Body of pancreas (tissue), 4 donors: Measurements from ENCODE around the gene RDH5. TPM values are rescaled to one million over a fixed set of nuclear protein-coding genes. Genes with fewer than 3 reads are reported as not detected.

ENCODE experiments used
- ATAC-seq: fragments of 150-250 bp; one replicate; pipeline ENCODE4 v1.9.1; 2016
- DNase-seq, 4 donors: peaks; one replicate each; pipeline ENCODE4 v3.0.0-alpha.2; 2019
- H3K27ac ChIP-seq, 4 donors: fragments of 200-600 bp; sonication (generic); 1 replicate in 3 of 4; 2 replicates in 1 of 4; pipeline versions ENCODE4 v1.5.1 to v1.6.1; 2016 to 2019; ENCODE audit warnings: mild to moderate bottlenecking in 1 of 4, mixed read lengths in 1 of 4, moderate library complexity in 1 of 4
- H3K27me3 ChIP-seq, 2 donors: fragments of 200-600 bp; sonication (generic); one replicate each; pipeline ENCODE4 v1.6.0; 2016; ENCODE audit warnings: mild to moderate bottlenecking in 1 of 2
- H3K36me3 ChIP-seq, 2 donors: fragments of 200-600 bp; sonication (generic); replicated peaks in 1 of 2; 2 replicates each; pipeline ENCODE4 v1.5.1; 2016; ENCODE audit warnings: low read depth in 2 of 2; ENCODE audit not compliant: insufficient read depth in 1 of 2
- H3K4me1 ChIP-seq: fragments of 200-600 bp; sonication (generic); one replicate; pipeline ENCODE4 v1.6.0; 2016
- H3K4me3 ChIP-seq, 2 donors: fragments of 200-600 bp; sonication (generic); 1 replicate in 1 of 2; 2 replicates in 1 of 2; pipeline ENCODE4 v1.5.1; 2016 to 2019
- H3K9me3 ChIP-seq, 3 donors: fragments of 200-600 bp; sonication (generic); 1 replicate in 2 of 3; 2 replicates in 1 of 3; pipeline ENCODE4 v1.5.1; 2016
- CTCF ChIP-seq, 7 experiments: fragments of 450-650 bp in 4 of 7; fragments of 200-600 bp in 3 of 7; sonication (generic) in 3 of 7; IDR thresholded peaks; one replicate each; pipeline ENCODE4 v1.5.1; 2016 to 2019; ENCODE audit warnings: antibody characterized with exemption in 7 of 7
- POLR2A ChIP-seq, 3 donors: fragments of 450-650 bp; IDR thresholded peaks; one replicate each; pipeline ENCODE4 v1.6.1; 2016; ENCODE audit warnings: antibody characterized with exemption in 3 of 3, mild to moderate bottlenecking in 2 of 3
- WGBS, 2 donors: methylation state at CpG; one replicate each; pipeline ENCODE4 v1.1.5; 2017; 5-methylcytosine and 5-hydroxymethylcytosine counted together
- intact Hi-C: fragments of 100-400 bp; cut with DNase I; formaldehyde crosslinking; loops from one replicate; pipeline ENCODE4 v1.15.1; 2023
- total RNA-seq, 2 donors: library from RNA; depleted of rRNA; stranded (reverse); fragments of >200 nt; gene quantifications; one replicate each; pipeline ENCODE4 v1.1.0, GENCODE V29; 2016

RDH5 gene
- total RNA-seq, 2 donors from 2014 or later = 4.2 to 20.4 TPM

DNA sequence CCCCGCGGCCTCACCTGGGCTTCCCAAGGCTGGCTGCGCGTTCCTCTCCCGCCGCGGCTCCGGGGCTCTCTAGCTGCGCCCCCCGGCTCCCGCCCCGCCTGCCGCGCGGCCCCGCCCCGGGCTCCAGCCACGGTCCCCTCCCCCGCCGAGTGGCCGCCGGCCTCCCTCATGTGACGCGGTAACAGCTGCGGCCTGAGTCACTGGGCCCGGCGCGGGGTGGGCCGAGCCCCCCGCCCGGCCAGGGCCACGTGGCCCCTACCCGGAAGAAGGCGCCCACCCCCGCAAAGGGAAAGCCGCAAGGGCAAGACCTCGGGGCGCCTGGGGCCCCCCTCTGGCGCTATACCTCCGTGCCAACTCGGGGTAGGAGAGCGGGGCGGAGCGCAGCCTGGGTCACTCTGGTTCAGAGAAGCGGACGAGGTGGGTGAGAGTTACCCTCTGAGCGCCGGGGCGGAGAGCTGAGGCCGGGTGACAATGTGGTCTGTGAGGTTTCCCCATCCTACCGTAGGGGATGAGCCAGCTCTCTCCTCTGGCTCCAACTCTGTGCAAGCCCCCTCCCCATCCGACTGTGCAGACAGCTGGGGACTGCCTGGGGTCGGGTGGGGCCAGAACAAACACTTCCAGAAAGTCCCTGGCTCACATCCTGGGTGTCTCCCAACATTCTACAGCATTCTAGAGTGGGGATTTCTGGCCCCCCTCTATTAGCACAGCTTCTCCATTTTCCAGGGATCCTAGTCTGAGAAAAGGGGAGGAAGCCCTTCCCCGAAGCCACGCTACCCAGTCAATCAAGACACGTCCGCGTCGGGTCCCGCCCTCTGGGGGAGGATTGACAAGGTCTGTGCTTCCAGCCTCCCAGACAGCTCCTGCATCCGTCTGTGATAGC, 9.0 kb downstream of the RDH5 start, which contains the start of gene CD63:
Gene CD63, minus strand, starts transcription at position 71 of the 880 bp plus-strand sequence. CDS start 668 bp downstream, outside the sequence.
- 0% methylated on average over 1 to 31 of the region's 61 CpGs for WGBS, 2 donors
- TF ChIP-seq CTCF (IDR thresholded peaks at IDR 0.05) (no peak), POLR2A (IDR thresholded peaks at IDR 0.05) (peak; percentile 68 to 85 (median 79))
- H3K4me3 ChIP-seq = peak within 1 kb of the TSS; percentile 31 to 77
- no peaks in the 10 kb centered on the region for H3K9me3 ChIP-seq
- H3K36me3 ChIP-seq = peaks cover 0 to 7% of the 10 kb centered on the region in 2 donors
- DNase-seq (peak; percentile 87 to 93 (median 91)), ATAC-seq (peak; percentile 84)
- intact Hi-C loops = no loop called here
- peaks cover 46% of the 10 kb centered on the region for H3K4me1 ChIP-seq
- no peaks in the 10 kb centered on the region for H3K27me3 ChIP-seq
- H3K27ac ChIP-seq = peak within 1 kb of the TSS; percentile 90 to 96 (median 95)

GRCh38 chr12:55729819-55730818, 9.9 kb downstream of the RDH5 start:
- H3K36me3 ChIP-seq = peaks cover 0 to 7% of the 10 kb centered on the region in 2 donors
- ATAC-seq = no peak

DNA sequence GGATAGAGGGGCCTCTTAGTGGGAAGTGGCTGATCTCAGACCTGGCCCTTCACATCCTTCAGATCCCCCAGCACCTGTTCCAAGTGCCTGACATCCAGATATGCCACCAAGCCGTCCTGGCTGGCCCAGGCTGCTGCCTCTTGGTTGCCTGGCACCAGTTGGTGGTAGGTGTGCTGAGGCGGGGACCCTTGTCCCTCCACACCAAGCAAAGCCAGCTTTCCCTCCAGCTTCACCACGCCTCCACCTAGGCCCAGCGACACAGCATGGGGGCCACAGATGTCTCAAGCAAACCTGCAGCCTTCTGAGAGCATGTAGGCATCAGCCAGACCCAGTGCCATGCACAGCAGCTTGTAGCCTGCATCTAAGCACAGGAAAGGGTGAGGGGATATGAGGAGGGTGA, 12.1 kb downstream of the RDH5 start:
- DNase-seq = peak in 1 of 4 donors; percentile 9
- Histone ChIP-seq H3K27me3 (no peaks in the 10 kb centered on the region), H3K4me1 (peaks cover 23% of the 10 kb centered on the region), H3K4me3 (no peak overlapping the region), H3K36me3 (no peaks in the 10 kb centered on the region), H3K9me3 (no peaks in the 10 kb centered on the region), H3K27ac (no peak overlapping the region)
- no peak for TF ChIP-seq POLR2A (IDR thresholded peaks at IDR 0.05)
- no peak for TF ChIP-seq CTCF (IDR thresholded peaks at IDR 0.05)
- no peak for ATAC-seq
- 60 to 89% methylated on average over 3 to 4 of the region's 4 CpGs for WGBS, 2 donors
- intact Hi-C loops = no loop called here

More at GRCh38 chr12:55729819-55730818, 9.9 kb downstream of the RDH5 start:
- TF ChIP-seq CTCF (IDR thresholded peaks at IDR 0.05) = peak in 1 of 7 experiments; percentile 7
- TF ChIP-seq POLR2A (IDR thresholded peaks at IDR 0.05) = no peak
- 8 to 14% methylated on average over 19 of the region's 19 CpGs for WGBS, 2 donors
- Histone ChIP-seq H3K4me3 (peak overlapping the region in 1 of 2 donors; percentile 77), H3K27ac (peak overlapping the region; percentile 90 to 96 (median 95)), H3K9me3 (no peaks in the 10 kb centered on the region), H3K4me1 (peaks cover 37% of the 10 kb centered on the region), H3K27me3 (no peaks in the 10 kb centered on the region)
- DNase-seq = peak in 2 of 4 donors; percentile 37 to 55
- intact Hi-C loops = no loop called here

- no peak for ATAC-seq
- TF ChIP-seq CTCF (IDR thresholded peaks at IDR 0.05) (no peak), POLR2A (IDR thresholded peaks at IDR 0.05) (no peak)
- no peak overlapping the region for H3K27ac ChIP-seq
- intact Hi-C loops = no loop called here
- no peaks in the 10 kb centered on the region for H3K27me3 ChIP-seq
- WGBS, 2 donors = 81 to 94% methylated on average over 7 to 14 of the region's 14 CpGs
- no peaks in the 10 kb centered on the region for H3K9me3 ChIP-seq
- H3K36me3 ChIP-seq = no peaks in the 10 kb centered on the region
- no peak overlapping the region for H3K4me3 ChIP-seq
- peaks cover 25% of the 10 kb centered on the region for H3K4me1 ChIP-seq
- no peak for DNase-seq
Observed at GRCh38 chr12:55733021-55733555, 12.9 kb downstream of the RDH5 start.
